Measurements from ENCODE around the gene SLC5A9. TPM values are rescaled to one million over a fixed set of nuclear protein-coding genes. Genes with fewer than 3 reads are reported as not detected.

The SLC5A9 gene
- total RNA-seq, 1 experiment from 2014 or later = not detected

DNA sequence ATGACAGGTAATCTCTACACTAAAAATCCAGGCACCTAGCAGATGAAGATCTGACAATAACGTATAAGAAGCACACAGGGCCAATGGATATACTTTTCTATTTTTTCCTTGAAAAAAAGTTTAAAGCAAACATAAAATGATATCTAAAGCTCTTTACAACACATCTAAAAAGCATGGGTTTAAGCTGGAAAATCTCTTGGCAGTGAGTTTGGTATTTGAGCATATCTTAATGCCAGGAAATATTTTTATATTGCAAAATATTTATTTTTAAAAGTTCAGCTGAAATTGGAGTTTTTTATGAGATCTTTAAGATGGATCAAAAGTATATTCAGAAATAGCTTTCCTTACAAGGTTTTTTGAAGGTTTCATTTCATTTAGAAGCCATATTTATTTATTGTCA lies 40.5 kb downstream of the SLC5A9 start:
- H3K27me3 ChIP-seq (ENCODE audit: insufficient read depth, low read length) = no peaks in the 10 kb centered on the region
- Mint-ChIP-seq H3K9me3 (peaks cover 5 to 6% of the 10 kb centered on the region in 2 experiments; a peak in 4 of 5 replicates), H3K4me1 (no peaks in the 10 kb centered on the region), H3K27ac (no peak overlapping the region), H3K36me3 (ENCODE audit: insufficient read depth in 1 of 3, low read depth in 3 of 3) (peaks cover 0 to 7% (median 5%) of the 10 kb centered on the region in 3 experiments; a peak in 3 of 7 replicates), H3K27me3 (ENCODE audit: low read depth) (no peaks in the 10 kb centered on the region; the same call in 1 of the 2 replicates), H3K4me3 (no peak overlapping the region)
- no peak overlapping the region for H3K18ac ChIP-seq (ENCODE audit: insufficient read length, low read depth, low read length)
- no peak overlapping the region for H3K4ac ChIP-seq (ENCODE audit: low read depth, low read length)
- H2BK120ac ChIP-seq (ENCODE audit: low read depth, low read length, poor library complexity, severe bottlenecking) = no peak overlapping the region
- H3K9me3 ChIP-seq (ENCODE audit: control insufficient read depth, low read depth, low read length) = no peaks in the 10 kb centered on the region
- no peak overlapping the region for H3T11ph ChIP-seq (ENCODE audit: low read length)
- no peak overlapping the region for H3K14ac ChIP-seq (ENCODE audit: insufficient read depth, low read length)
- no peak overlapping the region for H4K5ac ChIP-seq (ENCODE audit: insufficient read length, low read depth, low read length)
- H3K4me1 ChIP-seq (ENCODE audit: insufficient read depth, low read length) = no peaks in the 10 kb centered on the region
- H3K23me2 ChIP-seq (ENCODE audit: insufficient read length, low read depth, low read length, poor library complexity, severe bottlenecking) = no peaks in the 10 kb centered on the region
- H2BK5ac ChIP-seq (ENCODE audit: insufficient read length, low read length) = no peak overlapping the region
- H4K91ac ChIP-seq (ENCODE audit: insufficient read length, low read depth, low read length) = no peak overlapping the region
- H3K23ac ChIP-seq (ENCODE audit: insufficient read length, low read depth, low read length) = no peak overlapping the region
- no peak overlapping the region for H2BK20ac ChIP-seq (ENCODE audit: low read depth, low read length, poor library complexity, severe bottlenecking)
- no peak overlapping the region for H4K8ac ChIP-seq (replicated peaks; ENCODE audit: insufficient read length, low read depth, low read length)
- TF ChIP-seq, protein P1, sequence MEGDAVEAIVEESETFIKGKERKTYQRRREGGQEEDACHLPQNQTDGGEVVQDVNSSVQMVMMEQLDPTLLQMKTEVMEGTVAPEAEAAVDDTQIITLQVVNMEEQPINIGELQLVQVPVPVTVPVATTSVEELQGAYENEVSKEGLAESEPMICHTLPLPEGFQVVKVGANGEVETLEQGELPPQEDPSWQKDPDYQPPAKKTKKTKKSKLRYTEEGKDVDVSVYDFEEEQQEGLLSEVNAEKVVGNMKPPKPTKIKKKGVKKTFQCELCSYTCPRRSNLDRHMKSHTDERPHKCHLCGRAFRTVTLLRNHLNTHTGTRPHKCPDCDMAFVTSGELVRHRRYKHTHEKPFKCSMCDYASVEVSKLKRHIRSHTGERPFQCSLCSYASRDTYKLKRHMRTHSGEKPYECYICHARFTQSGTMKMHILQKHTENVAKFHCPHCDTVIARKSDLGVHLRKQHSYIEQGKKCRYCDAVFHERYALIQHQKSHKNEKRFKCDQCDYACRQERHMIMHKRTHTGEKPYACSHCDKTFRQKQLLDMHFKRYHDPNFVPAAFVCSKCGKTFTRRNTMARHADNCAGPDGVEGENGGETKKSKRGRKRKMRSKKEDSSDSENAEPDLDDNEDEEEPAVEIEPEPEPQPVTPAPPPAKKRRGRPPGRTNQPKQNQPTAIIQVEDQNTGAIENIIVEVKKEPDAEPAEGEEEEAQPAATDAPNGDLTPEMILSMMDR (conservative IDR thresholded peaks at IDR 0.05) = no peak
- no peaks in the 10 kb centered on the region for H3K79me2 ChIP-seq (ENCODE audit: insufficient read depth, low read length)
- no peak overlapping the region for H3K56ac ChIP-seq (ENCODE audit: insufficient read length, low read depth, low read length)
- no peak overlapping the region for H2BK12ac ChIP-seq (ENCODE audit: insufficient read length, low read depth, low read length)
- no peak overlapping the region for H3K27ac ChIP-seq (ENCODE audit: insufficient read length, low read depth, low read length)
- H4K20me1 ChIP-seq (ENCODE audit: control insufficient read depth, insufficient read depth, insufficient read length) = no peaks in the 10 kb centered on the region
- H3K4me2 ChIP-seq (ENCODE audit: insufficient read depth, insufficient read length, low read length) = no peak overlapping the region
- H2BK15ac ChIP-seq (ENCODE audit: low read depth, low read length) = no peak overlapping the region
- H2AFZ ChIP-seq (ENCODE audit: low read length) = no peak overlapping the region
- no peak overlapping the region for H3K9ac ChIP-seq (ENCODE audit: extremely low read depth, insufficient read length, low read length)
- no peaks in the 10 kb centered on the region for H3K79me1 ChIP-seq (ENCODE audit: insufficient read depth, low read depth, low read length, poor library complexity, severe bottlenecking)
- H2AK5ac ChIP-seq (ENCODE audit: insufficient read length, low read length) = no peak overlapping the region
- DNase-seq = no peak
- no CpG with 5 or more reads among the region's 1 CpG for WGBS (ENCODE audit: extremely low coverage, insufficient read length, low lambda C conversion rate)

Measured in H9 (cell line).